ENCODE results near the gene EEF1AKMT4. TPM values are rescaled to one million over a fixed set of nuclear protein-coding genes. Genes with fewer than 3 reads are reported as not detected.

Gene EEF1AKMT4
- total and polyA plus RNA-seq, 2 of the 4 experiments (the other 2 are of a cell fraction), result 2.9 to 3.6 TPM

DNA sequence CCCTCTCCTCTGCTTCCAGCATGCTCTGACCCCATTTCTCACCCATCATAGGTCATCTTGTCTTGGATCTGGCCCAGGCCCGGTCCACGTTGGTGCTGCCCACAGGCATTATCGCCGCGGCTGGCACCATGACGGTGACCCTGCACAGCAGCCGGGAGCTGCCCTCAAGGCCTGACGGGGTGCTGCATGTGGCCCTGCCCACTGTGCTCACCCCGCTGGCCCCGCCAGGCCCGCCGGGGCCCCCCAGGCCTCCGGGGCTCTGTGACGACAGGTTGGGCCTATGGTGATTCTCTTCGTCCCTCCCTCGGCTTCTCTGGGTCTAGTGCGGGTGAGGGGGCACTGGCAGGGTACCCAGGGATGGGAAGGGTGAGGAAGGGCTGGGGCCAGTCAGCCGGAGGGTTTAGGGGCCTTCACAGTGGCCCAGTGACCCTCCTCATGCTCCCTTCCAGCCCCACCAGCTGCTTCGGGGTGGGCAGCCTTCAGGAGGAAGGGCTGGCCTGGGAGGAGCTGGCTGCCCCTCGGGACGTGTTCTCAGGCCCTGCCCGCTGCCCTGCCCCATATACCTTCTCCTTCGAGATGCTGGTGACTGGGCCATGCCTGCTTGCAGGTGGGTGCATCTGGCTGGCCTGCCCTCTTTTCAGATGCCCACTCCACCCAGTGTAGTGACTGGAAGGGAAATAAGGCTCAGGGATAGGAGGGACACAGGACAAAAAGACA is 16.2 kb upstream of the EEF1AKMT4 start:
- no peak overlapping the region for H3K27ac ChIP-seq (ENCODE audit: insufficient read depth, low read length)
- H2BK120ac ChIP-seq (ENCODE audit: low read depth, low read length), result no peak overlapping the region
- H3K4me1 ChIP-seq (ENCODE audit: control insufficient read depth, insufficient read depth, low read length), result no peaks in the 10 kb centered on the region; the same call in 1 of the 2 replicates
- H2BK15ac ChIP-seq (ENCODE audit: low read depth, low read length), result no peak overlapping the region
- ATAC-seq (ENCODE audit: low read depth), result no peak
- 96% methylated on average over 6 of the region's 23 CpGs; no CpG with 5 or more reads in 1 of the 2 experiments for whole genome bisulfite sequencing, 2 experiments (ENCODE audit: extremely low coverage in 2 of 2, insufficient read length in 1 of 2)
- no peak overlapping the region for H3K4me2 ChIP-seq (ENCODE audit: low read depth, low read length)
- H3K9me3 ChIP-seq (ENCODE audit: control insufficient read depth, insufficient read depth, low read length), result no peaks in the 10 kb centered on the region
- peaks cover 63% of the 10 kb centered on the region for H3K27me3 ChIP-seq (ENCODE audit: control insufficient read depth, insufficient read depth, low read length)
- H3K9ac ChIP-seq (ENCODE audit: low read depth, low read length), result no peak overlapping the region
- H3K79me1 ChIP-seq (ENCODE audit: low read depth in 1 of 2, low read length in 2 of 2), result no peaks in the 10 kb centered on the region
- no peak overlapping the region for H3K4ac ChIP-seq (ENCODE audit: low read depth, low read length)
- no peak overlapping the region for H4K8ac ChIP-seq (ENCODE audit: low read depth in 2 of 2, low read length in 2 of 2)
- no peak overlapping the region for H4K91ac ChIP-seq (ENCODE audit: insufficient read depth, low read depth, low read length)
- no peak overlapping the region for H2BK20ac ChIP-seq (ENCODE audit: low read depth, low read length)
- H4K20me1 ChIP-seq (ENCODE audit: insufficient read depth, low read length), result no peaks in the 10 kb centered on the region; the same call in 1 of the 2 replicates
- ChIA-PET POLR2A (ENCODE audit: unreplicated experiment) (interaction anchor here (0.5 kb wide), 1 partner anchor 530 kb away, joined by 11 read pairs; no protein-coding TSS in a partner anchor), CTCF (interaction anchor here (0.6 kb wide), 1 partner anchor 11 kb away, joined by 4 read pairs; no protein-coding TSS in a partner anchor)
- no peak overlapping the region for H3K4me3 ChIP-seq (ENCODE audit: insufficient read depth, low read depth, low read length)
- no peak overlapping the region for H3K23ac ChIP-seq (ENCODE audit: low read depth, low read length)
- no TSS peak for BruUV-seq (replicated peaks)
- H2AK5ac ChIP-seq (ENCODE audit: low read depth, low read length), result no peak overlapping the region
- no peak for TF ChIP-seq RAD21 (IDR thresholded peaks at IDR 0.05; ENCODE audit: low read length)
- dilution Hi-C loops (cut with HindIII; ENCODE audit: low sequenced_read_pairs, unreplicated experiment), result no loop called here
- 0 out of 2 replicates have a peak, but pooled peaks cover 3% of the 10 kb centered on the region for H3K9me1 ChIP-seq (ENCODE audit: insufficient read depth, low read length)
- H2AFZ ChIP-seq (replicated peaks; ENCODE audit: low read length, poor library complexity), result no peak overlapping the region
- no peak overlapping the region for H3K56ac ChIP-seq (ENCODE audit: extremely low read depth, insufficient read depth, low read length)
- no peaks in the 10 kb centered on the region for H3K36me3 ChIP-seq (ENCODE audit: control insufficient read depth, insufficient read depth, low read length)
- no peak overlapping the region for H2BK5ac ChIP-seq (ENCODE audit: low read depth, low read length, poor library complexity, severe bottlenecking)
- in situ Hi-C loops (cut with MboI; ENCODE audit: low sequenced_read_pairs), result no loop called here
- no peak for DNase-seq
- no peak overlapping the region for H3K14ac ChIP-seq (replicated peaks; ENCODE audit: low read depth, low read length)
- H4K5ac ChIP-seq (ENCODE audit: low read depth, low read length), result no peak overlapping the region
- no peak overlapping the region for H2AK9ac ChIP-seq (replicated peaks; ENCODE audit: low read depth, low read length, poor library complexity)
- H3K18ac ChIP-seq (ENCODE audit: low read depth, low read length), result no peak overlapping the region
- intact Hi-C loops (cut with micrococcal nuclease), result no loop called here

Data from IMR-90 (cell line).